MCF 10A (cell line): ENCODE measurements around the gene PRPF40A. TPM values are rescaled to one million over a fixed set of nuclear protein-coding genes. Genes with fewer than 3 reads are reported as not detected.
A peak's percentile ranks its signal among the peaks of the same experiment; 100 is the strongest.
"Not testable (repeated sequence)": the region's sequence is repeated elsewhere in the genome, so short reads cannot be mapped to it uniquely, and the experiment has no call there.

Experiments
- BruUV-seq: library from RNA; stranded (reverse); fragments of 400-500 nt; replicated peaks from 2 replicates; lab custom pipeline; 2021; lab: Mats Ljungman, UMichigan
- CTCF ChIA-PET: fragments of 300-600 bp; sonication (Branson Sonifier 250); formaldehyde crosslinking; extraction: SDS; loops from one replicate; lab custom pipeline; 2021; ENCODE audit warnings: antibody characterized with exemption, inconsistent platforms; lab: Yijun Ruan, JAX
- POLR2A ChIA-PET: fragments of 300-600, 350-650 bp; sonication (Branson Sonifier 250); formaldehyde crosslinking; extraction: SDS; loops from one replicate; lab custom pipeline; 2020; ENCODE audit warnings: antibody characterized with exemption, inconsistent platforms; lab: Yijun Ruan, JAX
- DNase-seq: peaks from one replicate; pipeline ENCODE4 v3.0.0-alpha.2; 2018; ENCODE audit not compliant: unreplicated experiment
- H3K27ac Mint-ChIP-seq: one replicate; pipeline ENCODE4 v1.8.0; 2022; ENCODE audit warnings: mild to moderate bottlenecking, low read depth, mixed read lengths; ENCODE audit not compliant: unreplicated experiment
- H3K27me3 Mint-ChIP-seq: one replicate; pipeline ENCODE4 v1.8.0; 2022; ENCODE audit warnings: mixed read lengths; ENCODE audit not compliant: insufficient read depth, unreplicated experiment
- H3K36me3 Mint-ChIP-seq: one replicate; pipeline ENCODE4 v1.8.0; 2022; ENCODE audit warnings: mild to moderate bottlenecking, moderate library complexity, mixed read lengths; ENCODE audit not compliant: insufficient read depth, unreplicated experiment
- H3K4me1 Mint-ChIP-seq: one replicate; pipeline ENCODE4 v1.8.0; 2022; ENCODE audit warnings: mixed read lengths; ENCODE audit not compliant: insufficient read depth, unreplicated experiment
- H3K4me3 Mint-ChIP-seq: one replicate; pipeline ENCODE4 v1.8.0; 2022; ENCODE audit warnings: mild to moderate bottlenecking, moderate library complexity, mixed read lengths; ENCODE audit not compliant: unreplicated experiment
- H3K9me3 Mint-ChIP-seq: one replicate; pipeline ENCODE4 v1.8.0; 2022; ENCODE audit warnings: mixed read lengths; ENCODE audit not compliant: unreplicated experiment
- intact Hi-C: fragments of 100-400 bp; cut with micrococcal nuclease; formaldehyde crosslinking; loops from 2 replicates; pipeline ENCODE4 v1.14.1; 2022
- total RNA-seq: library from RNA; stranded (reverse); gene quantifications from 2 replicates; pipeline ENCODE4 v1.2.3, GENCODE V29; 2022
- TF ChIP-seq, protein P1 (sequence below): fragments of 200-600 bp; IDR thresholded peaks from one replicate; pipeline ENCODE4 v1.8.0; 2022; ENCODE audit warnings: antibody characterized with exemption, mild to moderate bottlenecking; ENCODE audit not compliant: unreplicated experiment

Gene PRPF40A
- total RNA-seq, 1 experiment from 2014 or later, result 140 TPM

DNA sequence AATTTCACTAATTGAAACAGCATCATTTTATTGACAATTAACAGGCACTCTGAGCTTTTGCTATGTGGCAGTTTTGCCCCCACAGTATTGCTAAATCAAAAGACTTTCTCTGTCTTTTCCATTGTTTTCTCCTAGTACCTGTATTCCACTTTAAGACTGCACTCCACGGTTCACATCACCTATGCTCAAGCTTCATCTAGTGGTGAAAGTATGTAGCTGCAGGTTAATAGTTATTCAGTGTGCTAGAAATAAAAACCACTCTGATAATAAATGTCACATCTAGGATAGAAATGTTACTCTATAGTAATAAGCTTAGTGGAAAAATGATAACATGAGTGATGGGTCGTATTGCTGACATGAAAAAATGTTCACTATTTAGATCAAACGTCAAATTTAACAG is 25.7 kb upstream of the PRPF40A start:
- Mint-ChIP-seq H3K27me3 (no peaks in the 10 kb centered on the region), H3K4me3 (no peak overlapping the region), H3K36me3 (peaks cover 24% of the 10 kb centered on the region), H3K4me1 (peaks cover 9% of the 10 kb centered on the region), H3K27ac (no peak overlapping the region), H3K9me3 (no peaks in the 10 kb centered on the region)
- DNase-seq, result peak; percentile 41
- BruUV-seq, result no TSS peak
- CTCF ChIA-PET, result interaction anchor here (0.5 to 3.4 kb wide), 48 partner anchors 10 to 855 kb away, joined by 3 to 36 read pairs (median 3); partner anchors contain the start of genes ARL6IP6, PRPF40A and RPRM
- intact Hi-C loops, result loop anchor here (1.0 to 10.0 kb wide), 5 partner anchors 182 to 1632 kb away; partner anchors contain the start of genes RPRM and STAM2
- TF ChIP-seq, protein P1, sequence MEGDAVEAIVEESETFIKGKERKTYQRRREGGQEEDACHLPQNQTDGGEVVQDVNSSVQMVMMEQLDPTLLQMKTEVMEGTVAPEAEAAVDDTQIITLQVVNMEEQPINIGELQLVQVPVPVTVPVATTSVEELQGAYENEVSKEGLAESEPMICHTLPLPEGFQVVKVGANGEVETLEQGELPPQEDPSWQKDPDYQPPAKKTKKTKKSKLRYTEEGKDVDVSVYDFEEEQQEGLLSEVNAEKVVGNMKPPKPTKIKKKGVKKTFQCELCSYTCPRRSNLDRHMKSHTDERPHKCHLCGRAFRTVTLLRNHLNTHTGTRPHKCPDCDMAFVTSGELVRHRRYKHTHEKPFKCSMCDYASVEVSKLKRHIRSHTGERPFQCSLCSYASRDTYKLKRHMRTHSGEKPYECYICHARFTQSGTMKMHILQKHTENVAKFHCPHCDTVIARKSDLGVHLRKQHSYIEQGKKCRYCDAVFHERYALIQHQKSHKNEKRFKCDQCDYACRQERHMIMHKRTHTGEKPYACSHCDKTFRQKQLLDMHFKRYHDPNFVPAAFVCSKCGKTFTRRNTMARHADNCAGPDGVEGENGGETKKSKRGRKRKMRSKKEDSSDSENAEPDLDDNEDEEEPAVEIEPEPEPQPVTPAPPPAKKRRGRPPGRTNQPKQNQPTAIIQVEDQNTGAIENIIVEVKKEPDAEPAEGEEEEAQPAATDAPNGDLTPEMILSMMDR, result peak; percentile 36
- POLR2A ChIA-PET, result interaction anchor here (0.9 to 1.6 kb wide), 5 partner anchors 16 to 568 kb away, joined by 3 to 11 read pairs (median 5); partner anchors contain the start of genes ARL6IP6, PRPF40A and STAM2

DNA sequence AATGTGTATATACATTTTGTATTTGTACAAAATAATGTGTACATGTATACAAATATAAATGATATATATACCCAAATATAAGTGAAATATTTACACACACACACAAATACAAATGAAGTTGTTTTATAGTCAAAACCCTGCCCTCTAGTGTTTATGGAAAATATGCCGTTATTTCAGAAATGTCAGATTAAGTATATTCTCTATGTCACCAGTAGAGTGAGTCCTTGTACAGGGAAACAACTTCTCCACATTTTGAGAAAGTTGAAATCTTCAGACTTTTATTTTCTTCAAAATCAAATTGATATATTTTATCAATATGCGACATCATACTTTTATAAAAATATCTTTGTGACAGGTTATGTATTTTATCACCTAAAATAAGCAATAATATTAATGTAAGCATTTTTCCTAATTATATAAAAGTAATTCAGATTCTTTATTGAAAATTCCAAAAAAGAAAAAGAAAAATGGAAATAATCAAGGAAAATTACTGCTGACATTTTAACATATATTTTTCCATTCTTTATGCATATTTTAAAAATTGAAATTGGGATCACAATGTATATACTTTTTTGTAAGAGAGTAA is 23.6 kb upstream of the PRPF40A start:
- TF ChIP-seq, protein P1, result peak; percentile 81
- Mint-ChIP-seq H3K27ac (no peak overlapping the region), H3K4me1 (no peaks in the 10 kb centered on the region), H3K27me3 (no peaks in the 10 kb centered on the region), H3K4me3 (no peak overlapping the region), H3K9me3 (no peaks in the 10 kb centered on the region), H3K36me3 (peaks cover 39% of the 10 kb centered on the region)
- POLR2A ChIA-PET, result no interaction called here
- DNase-seq, result peak; percentile 63
- CTCF ChIA-PET, result interaction anchor here (0.6 to 1.5 kb wide), 5 partner anchors 9 to 1047 kb away, joined by 3 to 8 read pairs (median 4); no protein-coding TSS in a partner anchor
- intact Hi-C loops, result loop anchor here (5.0 to 10.0 kb wide), 4 partner anchors 184 to 1634 kb away; partner anchors contain the start of gene STAM2
- BruUV-seq, result no TSS peak

DNA sequence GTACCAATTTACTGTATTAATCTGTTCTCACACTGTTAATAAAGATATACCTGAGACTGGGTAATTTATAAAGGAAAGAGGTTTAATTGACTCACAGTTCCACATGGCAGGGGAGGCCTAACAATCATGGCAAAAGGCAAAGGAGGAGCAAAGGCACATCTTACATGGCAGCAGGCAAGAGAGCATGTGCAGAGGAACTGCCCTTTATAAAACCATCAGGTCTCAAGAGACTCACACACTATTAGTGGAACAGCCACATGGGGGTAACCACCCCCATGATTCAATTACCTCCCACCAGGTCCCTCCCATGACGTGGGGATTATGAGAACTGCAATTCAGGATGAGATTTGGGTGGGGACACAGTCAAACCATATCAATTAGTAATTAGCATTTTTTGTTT is 22.4 kb upstream of the PRPF40A start:
- DNase-seq, H3K27ac Mint-ChIP-seq, H3K4me1 Mint-ChIP-seq, BruUV-seq, H3K27me3 Mint-ChIP-seq, POLR2A ChIA-PET, H3K4me3 Mint-ChIP-seq, H3K9me3 Mint-ChIP-seq: not testable (repeated sequence)
- peaks cover 31% of the 10 kb centered on the region for H3K36me3 Mint-ChIP-seq
- CTCF ChIA-PET, result interaction anchor here (0.7 to 1.5 kb wide), 5 partner anchors 8 to 39 kb away, joined by 3 to 8 read pairs (median 4); no protein-coding TSS in a partner anchor
- intact Hi-C loops, result loop anchor here (5.0 to 10.0 kb wide), 4 partner anchors 185 to 1635 kb away; partner anchors contain the start of gene STAM2

DNA sequence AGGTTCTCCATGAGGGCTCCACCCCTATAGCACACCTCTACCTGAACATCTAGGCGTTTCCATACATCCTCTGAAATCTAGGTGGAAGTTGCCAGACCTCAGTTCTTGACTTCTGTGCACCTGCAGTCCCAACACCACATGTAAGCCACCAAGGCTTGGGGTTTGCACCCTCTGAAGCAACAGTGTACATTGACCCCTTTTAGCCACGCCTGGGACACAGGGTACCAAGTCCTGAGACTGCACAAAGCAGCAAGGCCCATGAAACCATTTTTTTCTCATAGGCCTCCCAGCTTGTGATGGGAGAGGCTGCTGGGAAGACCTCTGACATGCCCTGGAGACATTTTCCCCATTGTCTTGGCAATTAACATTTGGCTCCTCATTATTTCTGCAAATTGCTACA is 21.2 kb upstream of the PRPF40A start:
- Mint-ChIP-seq H3K27ac (no peak overlapping the region), H3K4me1 (no peaks in the 10 kb centered on the region), H3K9me3 (no peaks in the 10 kb centered on the region), H3K27me3 (no peaks in the 10 kb centered on the region), H3K4me3 (no peak overlapping the region), H3K36me3 (peaks cover 31% of the 10 kb centered on the region)
- no peak for DNase-seq
- intact Hi-C loops, result no loop called here
- POLR2A ChIA-PET, result no interaction called here
- TF ChIP-seq, protein P1, result no peak
- no TSS peak for BruUV-seq
- CTCF ChIA-PET, result interaction anchor here (0.6 to 1.6 kb wide), 4 partner anchors 8 to 670 kb away, joined by 3 to 8 read pairs (median 3); no protein-coding TSS in a partner anchor

DNA sequence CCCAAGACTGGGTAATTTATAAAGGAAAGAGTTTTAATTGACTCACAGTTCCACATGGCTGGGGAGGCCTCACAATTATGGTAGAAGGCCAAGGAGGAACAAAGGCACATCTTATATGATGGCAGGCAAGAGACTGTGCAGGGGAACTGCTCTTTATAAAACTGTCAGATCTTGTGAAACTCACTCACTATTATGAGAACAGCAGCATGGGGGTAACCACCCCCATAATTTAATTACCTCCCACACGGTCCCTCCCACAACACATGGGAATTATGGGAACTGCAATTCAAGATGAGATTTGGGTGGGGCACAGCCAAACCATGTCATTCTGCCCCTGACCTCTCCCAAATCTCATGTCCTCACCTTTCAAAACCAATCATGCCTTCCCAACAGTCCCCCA is 20.2 kb upstream of the PRPF40A start:
- H3K27me3 Mint-ChIP-seq, DNase-seq, H3K27ac Mint-ChIP-seq, H3K4me3 Mint-ChIP-seq, POLR2A ChIA-PET, H3K9me3 Mint-ChIP-seq, BruUV-seq, H3K4me1 Mint-ChIP-seq, intact Hi-C loops: not testable (repeated sequence)
- H3K36me3 Mint-ChIP-seq, result peaks cover 31% of the 10 kb centered on the region
- CTCF ChIA-PET, result interaction anchor here (0.6 to 1.6 kb wide), 3 partner anchors 9 to 140 kb away, joined by 3 to 8 read pairs (median 3); no protein-coding TSS in a partner anchor
